Panc1 (cell line): ENCODE results near the gene TNNT3. TPM values are rescaled to one million over a fixed set of nuclear protein-coding genes. Genes with fewer than 3 reads are reported as not detected.

ENCODE experiments used
- ATAC-seq: fragments of 200-7000 bp; cut with Tn5 transposase; 2 replicates; pipeline ENCODE4 v1.9.1; 2020; ENCODE audit warnings: mild to moderate bottlenecking, moderate library complexity
- BruUV-seq: library from RNA; stranded (reverse); fragments of 400-500 nt; replicated peaks from 2 replicates; lab custom pipeline; 2021; lab: Mats Ljungman, UMichigan
- CTCF ChIA-PET: fragments of 300-600 bp; sonication (Branson Sonifier 250); formaldehyde crosslinking; loops from one replicate; lab custom pipeline; 2022; ENCODE audit warnings: antibody characterized with exemption; lab: Charles Lee
- POLR2A ChIA-PET: fragments of 300-600 bp; sonication (Branson Sonifier 250); formaldehyde crosslinking; loops from one replicate; lab custom pipeline; 2022; ENCODE audit warnings: antibody characterized with exemption; lab: Charles Lee
- DNase-seq: peaks from one replicate; pipeline ENCODE4 v3.0.0-alpha.2; 2010; ENCODE audit warnings: low read depth, low spot score
- H3K27ac ChIP-seq: 2 replicates; pipeline ENCODE4 v1.5.1; 2011; ENCODE audit warnings: mild to moderate bottlenecking, low read length, inconsistent platforms
- H3K27me3 ChIP-seq: fragments of 200-500 bp; sonication (Bioruptor generic); 2 replicates; pipeline ENCODE4 v1.6.0; 2014; ENCODE audit warnings: low read length, inconsistent platforms; ENCODE audit not compliant: control insufficient read depth, insufficient read depth
- H3K36me3 ChIP-seq: fragments of 200-500 bp; sonication (Bioruptor generic); 2 replicates; pipeline ENCODE4 v1.5.1; 2014; ENCODE audit warnings: inconsistent platforms, mild to moderate bottlenecking, low read length, moderate library complexity; ENCODE audit not compliant: control insufficient read depth, insufficient read depth
- H3K4me1 ChIP-seq: 2 replicates; pipeline ENCODE4 v1.5.1; 2011; ENCODE audit warnings: inconsistent platforms, mild to moderate bottlenecking, low read length, moderate library complexity; ENCODE audit not compliant: control insufficient read depth, insufficient read depth
- H3K4me3 ChIP-seq, 2 experiments: 2 replicates each; pipeline ENCODE4 v1.5.1; 2011 to 2012; ENCODE audit warnings: low read depth in 2 of 2, low read length in 2 of 2, mild to moderate bottlenecking in 2 of 2, inconsistent platforms in 1 of 2, moderate library complexity in 1 of 2
- H3K9me3 ChIP-seq: fragments of 200-500 bp; sonication (Bioruptor generic); 2 replicates; pipeline ENCODE4 v1.5.1; 2014; ENCODE audit warnings: low read depth, mild to moderate bottlenecking, inconsistent platforms, low read length, moderate library complexity; ENCODE audit not compliant: control insufficient read depth, insufficient read depth
- POLR2AphosphoS5 ChIP-seq: IDR thresholded peaks from 2 replicates; pipeline ENCODE4 v1.6.1; 2012; ENCODE audit warnings: mild to moderate bottlenecking, low read depth, low read length, moderate library complexity
- SIN3A ChIP-seq: IDR thresholded peaks from 2 replicates; pipeline ENCODE4 v1.6.1; 2012; ENCODE audit warnings: low read depth, mild to moderate bottlenecking, low read length, moderate library complexity, borderline replicate concordance; ENCODE audit not compliant: insufficient read depth
- TCF7L2 ChIP-seq: IDR thresholded peaks from 2 replicates; pipeline ENCODE4 v1.6.1; 2011; ENCODE audit warnings: mild to moderate bottlenecking, low read depth, low read length, inconsistent platforms
- in situ Hi-C: cut with HindIII; loops from 2 replicates; pipeline ENCODE4 v1.10.0; 2016; ENCODE audit warnings: low sequenced_read_pairs, low pct_unique_long_range_greater_than_20kb
- intact Hi-C: fragments of 100-400 bp; cut with micrococcal nuclease; formaldehyde crosslinking; loops from one replicate; pipeline ENCODE4 v1.10.0; 2022; ENCODE audit not compliant: unreplicated experiment
- total RNA-seq: library from RNA; stranded (reverse); gene quantifications from one replicate; pipeline ENCODE4 v1.2.1, GENCODE V29; 2021; ENCODE audit not compliant: unreplicated experiment
- TF ChIP-seq, protein P1 (sequence below): fragments of 450-650 bp; IDR thresholded peaks from 2 replicates; pipeline ENCODE4 v1.5.1; 2017; ENCODE audit warnings: mild to moderate bottlenecking
- TF ChIP-seq, protein P2 (sequence below), 2 experiments: IDR thresholded peaks; 2 replicates each; pipeline ENCODE4 v1.6.1; 2011 to 2012; ENCODE audit warnings: low read depth in 2 of 2, control low read depth in 1 of 2, low read length in 1 of 2, mild to moderate bottlenecking in 1 of 2, moderate library complexity in 1 of 2; ENCODE audit not compliant: insufficient read depth in 1 of 2

Gene TNNT3
- total RNA-seq, 1 experiment from 2014 or later = 0.41 TPM

DNA sequence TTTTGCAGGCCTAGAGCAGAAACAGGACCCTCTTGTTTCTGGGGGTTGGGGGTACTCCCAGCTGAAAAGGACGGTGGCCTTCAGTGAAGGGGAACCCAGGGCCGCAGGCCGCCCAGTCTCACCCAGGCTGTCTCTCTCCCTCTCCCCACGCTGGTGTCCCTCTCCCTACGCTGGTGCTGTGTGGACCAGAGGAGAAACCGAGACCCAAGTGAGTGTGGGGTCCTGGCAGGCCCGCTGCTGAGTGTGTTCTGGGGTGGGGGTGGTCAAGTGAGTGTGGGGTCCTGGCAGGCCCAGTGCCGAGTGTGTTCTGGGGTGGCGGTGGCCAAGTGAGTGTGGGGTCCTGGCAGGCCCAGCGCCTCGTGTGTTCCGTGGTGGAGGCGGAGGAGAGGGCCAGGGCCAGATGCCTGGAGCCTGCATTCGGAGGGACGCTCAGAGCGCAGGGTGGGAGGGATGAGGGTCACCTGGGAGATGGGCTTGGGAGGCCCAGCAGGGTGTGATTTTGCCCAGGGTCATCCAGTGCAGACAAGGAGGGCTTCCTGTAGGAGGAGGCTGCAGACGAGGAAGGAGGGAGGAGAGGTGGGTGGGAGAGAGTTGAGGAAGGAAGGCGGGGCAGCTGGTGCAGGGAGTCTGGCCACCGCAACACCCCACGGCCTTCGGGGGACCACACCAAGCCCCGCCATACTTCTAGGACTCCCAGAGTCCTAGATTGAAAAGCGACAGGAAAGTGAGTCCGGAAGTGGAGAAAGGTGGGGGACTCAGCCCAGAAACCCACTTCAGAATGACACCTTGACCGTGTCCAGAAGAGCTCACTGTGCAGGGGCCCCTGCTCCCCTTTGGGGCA lies 10.3 kb downstream of the TNNT3 start:
- CTCF ChIA-PET = no interaction called here
- no TSS peak for BruUV-seq
- Histone ChIP-seq H3K27ac (no peak overlapping the region), H3K36me3 (no peaks in the 10 kb centered on the region), H3K4me3 (no peak overlapping the region), H3K27me3 (no peaks in the 10 kb centered on the region), H3K4me1 (peaks cover 17% of the 10 kb centered on the region), H3K9me3 (no peaks in the 10 kb centered on the region)
- POLR2A ChIA-PET = no interaction called here
- no peak for TF ChIP-seq POLR2AphosphoS5
- ATAC-seq = no peak
- in situ Hi-C loops = no loop called here
- intact Hi-C loops = no loop called here
- no peak for DNase-seq

GRCh38 chr11:1930462-1930830 lies 10.9 kb downstream of the TNNT3 start:
- ATAC-seq (no peak), DNase-seq (no peak)
- peaks cover 17% of the 10 kb centered on the region for H3K4me1 ChIP-seq
- in situ Hi-C loops (no loop called here), intact Hi-C loops (no loop called here)
- no TSS peak for BruUV-seq
- no peaks in the 10 kb centered on the region for H3K9me3 ChIP-seq
- ChIA-PET POLR2A (no interaction called here), CTCF (no interaction called here)
- TF ChIP-seq POLR2AphosphoS5 (no peak), SIN3A (no peak), TCF7L2 (no peak)
- TF ChIP-seq, protein P1, sequence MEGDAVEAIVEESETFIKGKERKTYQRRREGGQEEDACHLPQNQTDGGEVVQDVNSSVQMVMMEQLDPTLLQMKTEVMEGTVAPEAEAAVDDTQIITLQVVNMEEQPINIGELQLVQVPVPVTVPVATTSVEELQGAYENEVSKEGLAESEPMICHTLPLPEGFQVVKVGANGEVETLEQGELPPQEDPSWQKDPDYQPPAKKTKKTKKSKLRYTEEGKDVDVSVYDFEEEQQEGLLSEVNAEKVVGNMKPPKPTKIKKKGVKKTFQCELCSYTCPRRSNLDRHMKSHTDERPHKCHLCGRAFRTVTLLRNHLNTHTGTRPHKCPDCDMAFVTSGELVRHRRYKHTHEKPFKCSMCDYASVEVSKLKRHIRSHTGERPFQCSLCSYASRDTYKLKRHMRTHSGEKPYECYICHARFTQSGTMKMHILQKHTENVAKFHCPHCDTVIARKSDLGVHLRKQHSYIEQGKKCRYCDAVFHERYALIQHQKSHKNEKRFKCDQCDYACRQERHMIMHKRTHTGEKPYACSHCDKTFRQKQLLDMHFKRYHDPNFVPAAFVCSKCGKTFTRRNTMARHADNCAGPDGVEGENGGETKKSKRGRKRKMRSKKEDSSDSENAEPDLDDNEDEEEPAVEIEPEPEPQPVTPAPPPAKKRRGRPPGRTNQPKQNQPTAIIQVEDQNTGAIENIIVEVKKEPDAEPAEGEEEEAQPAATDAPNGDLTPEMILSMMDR = no peak
- TF ChIP-seq, protein P2, sequence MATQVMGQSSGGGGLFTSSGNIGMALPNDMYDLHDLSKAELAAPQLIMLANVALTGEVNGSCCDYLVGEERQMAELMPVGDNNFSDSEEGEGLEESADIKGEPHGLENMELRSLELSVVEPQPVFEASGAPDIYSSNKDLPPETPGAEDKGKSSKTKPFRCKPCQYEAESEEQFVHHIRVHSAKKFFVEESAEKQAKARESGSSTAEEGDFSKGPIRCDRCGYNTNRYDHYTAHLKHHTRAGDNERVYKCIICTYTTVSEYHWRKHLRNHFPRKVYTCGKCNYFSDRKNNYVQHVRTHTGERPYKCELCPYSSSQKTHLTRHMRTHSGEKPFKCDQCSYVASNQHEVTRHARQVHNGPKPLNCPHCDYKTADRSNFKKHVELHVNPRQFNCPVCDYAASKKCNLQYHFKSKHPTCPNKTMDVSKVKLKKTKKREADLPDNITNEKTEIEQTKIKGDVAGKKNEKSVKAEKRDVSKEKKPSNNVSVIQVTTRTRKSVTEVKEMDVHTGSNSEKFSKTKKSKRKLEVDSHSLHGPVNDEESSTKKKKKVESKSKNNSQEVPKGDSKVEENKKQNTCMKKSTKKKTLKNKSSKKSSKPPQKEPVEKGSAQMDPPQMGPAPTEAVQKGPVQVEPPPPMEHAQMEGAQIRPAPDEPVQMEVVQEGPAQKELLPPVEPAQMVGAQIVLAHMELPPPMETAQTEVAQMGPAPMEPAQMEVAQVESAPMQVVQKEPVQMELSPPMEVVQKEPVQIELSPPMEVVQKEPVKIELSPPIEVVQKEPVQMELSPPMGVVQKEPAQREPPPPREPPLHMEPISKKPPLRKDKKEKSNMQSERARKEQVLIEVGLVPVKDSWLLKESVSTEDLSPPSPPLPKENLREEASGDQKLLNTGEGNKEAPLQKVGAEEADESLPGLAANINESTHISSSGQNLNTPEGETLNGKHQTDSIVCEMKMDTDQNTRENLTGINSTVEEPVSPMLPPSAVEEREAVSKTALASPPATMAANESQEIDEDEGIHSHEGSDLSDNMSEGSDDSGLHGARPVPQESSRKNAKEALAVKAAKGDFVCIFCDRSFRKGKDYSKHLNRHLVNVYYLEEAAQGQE (IDR thresholded peaks at IDR 0.05; ENCODE audit: insufficient read depth in 1 of 2, low read depth in 2 of 2, low read length in 1 of 2) = no peak
- no peak overlapping the region for H3K4me3 ChIP-seq
- H3K36me3 ChIP-seq = no peaks in the 10 kb centered on the region
- H3K27ac ChIP-seq = no peak overlapping the region
- H3K27me3 ChIP-seq = no peaks in the 10 kb centered on the region
